HG02943 (cell line): ENCODE measurements around the gene COL16A1.

ENCODE experiments used
- ATAC-seq: cut with Tn5 transposase; IDR thresholded peaks from one replicate; pipeline ENCODE4 v1.9.1; 2021; ENCODE audit warnings: mild to moderate bottlenecking, low read depth, moderate library complexity; ENCODE audit not compliant: unreplicated experiment

The COL16A1 gene

DNA sequence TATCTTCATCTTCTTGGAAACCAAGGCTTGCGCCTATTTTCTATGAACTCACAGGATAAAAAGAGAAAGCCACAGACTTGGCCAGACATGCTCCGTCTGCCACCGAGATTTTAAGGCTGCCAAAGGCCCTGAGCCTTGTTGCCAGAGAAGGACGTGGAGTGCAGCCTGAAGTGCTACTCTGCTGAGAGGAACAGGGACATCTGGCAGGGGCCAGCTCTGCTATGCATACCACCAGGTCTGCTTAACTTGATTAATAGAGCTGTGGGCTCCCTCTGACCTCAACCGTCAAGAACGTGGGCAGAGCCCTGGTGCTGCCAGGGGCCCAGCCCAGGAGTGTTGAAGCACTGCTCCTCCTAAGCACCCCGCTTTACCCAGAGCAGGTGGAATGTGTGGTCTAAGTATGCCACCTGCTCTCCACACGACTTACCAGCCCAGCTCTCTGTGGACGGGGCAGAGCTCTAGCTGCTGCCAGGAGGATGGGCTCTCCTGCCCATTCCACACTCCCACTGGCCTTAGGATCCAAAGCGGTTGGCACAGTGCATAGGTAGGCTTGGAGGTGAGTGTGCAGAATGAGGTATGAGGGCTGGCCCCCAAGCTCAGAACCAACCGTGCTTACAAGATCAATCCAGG is 75.8 kb downstream of the COL16A1 start:
- ATAC-seq, result no peak

DNA sequence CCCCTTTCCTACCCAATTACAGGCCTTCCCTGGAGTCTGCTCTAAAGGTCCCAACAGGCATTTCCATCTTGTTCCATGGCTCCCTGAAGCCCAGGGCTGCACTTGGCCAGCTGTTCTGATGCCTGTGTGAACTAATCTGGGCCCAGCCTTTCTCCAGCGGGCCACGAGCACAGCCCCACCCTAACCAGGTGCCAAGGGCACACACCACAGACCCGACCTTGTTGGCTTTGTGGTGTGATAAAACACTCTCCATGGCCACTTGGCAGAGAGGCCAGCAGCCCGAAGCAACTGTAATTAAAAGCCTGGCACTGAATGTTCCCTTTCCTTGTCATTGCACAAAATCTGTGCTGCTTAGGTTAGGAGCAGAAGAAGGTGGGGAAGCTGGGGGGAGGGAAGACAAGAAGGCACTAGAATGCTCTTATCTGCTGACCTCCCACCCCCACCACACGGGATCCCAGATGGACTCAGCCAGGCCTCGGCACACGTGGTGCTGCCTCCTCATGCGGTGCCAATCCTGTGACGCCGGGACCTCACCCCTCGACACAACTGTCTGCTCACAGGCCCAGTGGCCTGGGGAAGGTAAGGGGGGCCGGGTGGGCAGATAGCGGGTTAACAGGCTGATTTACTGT is 76.4 kb downstream of the COL16A1 start:
- ATAC-seq, result no peak

DNA sequence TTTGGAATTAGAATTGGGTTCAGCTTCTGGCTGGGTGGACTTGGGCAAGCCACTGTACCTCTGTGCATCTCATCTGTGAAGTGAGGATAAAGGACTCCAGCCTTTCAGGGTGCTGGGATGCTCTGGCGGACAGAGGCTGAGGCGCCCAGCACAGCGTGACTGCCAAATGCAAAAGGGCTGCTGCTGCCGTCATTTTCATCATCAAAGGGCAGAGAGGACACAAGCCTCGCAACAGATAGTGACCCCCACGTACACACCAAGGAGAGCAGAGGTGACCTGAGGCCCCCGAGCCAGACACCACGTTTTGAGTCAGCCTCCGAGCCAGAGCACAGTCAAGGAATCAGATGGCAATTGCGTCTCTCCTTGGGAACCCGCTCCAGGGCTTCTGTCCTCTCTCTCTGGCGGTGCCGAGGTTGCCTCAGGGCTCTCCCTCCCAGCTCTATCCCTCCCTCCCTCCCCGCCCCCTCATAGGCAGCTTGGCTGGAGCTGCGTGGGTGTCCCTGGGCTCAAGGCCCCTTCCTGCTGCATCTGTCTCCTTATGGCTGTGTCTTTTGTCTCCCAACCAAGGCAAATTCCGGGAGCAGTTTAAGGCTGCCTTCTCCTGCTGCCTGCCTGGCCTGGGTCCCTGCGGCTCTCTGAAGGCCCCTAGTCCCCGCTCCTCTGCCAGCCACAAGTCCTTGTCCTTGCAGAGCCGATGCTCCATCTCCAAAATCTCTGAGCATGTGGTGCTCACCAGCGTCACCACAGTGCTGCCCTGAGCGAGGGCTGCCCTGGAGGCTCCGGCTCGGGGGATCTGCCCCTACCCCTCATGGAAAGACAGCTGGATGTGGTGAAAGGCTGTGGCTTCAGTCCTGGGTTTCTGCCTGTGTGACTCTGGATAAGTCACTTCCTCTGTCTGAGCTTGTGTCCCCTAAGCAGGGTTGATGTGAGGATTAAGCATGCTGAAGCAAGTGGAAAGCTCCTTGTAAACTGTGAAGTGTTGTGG is 77.3 kb downstream of the COL16A1 start:
- ATAC-seq, result no peak

- no peak for ATAC-seq
Observed at GRCh38 chr1:31625561-31626222, 78.1 kb downstream of the COL16A1 start.

DNA sequence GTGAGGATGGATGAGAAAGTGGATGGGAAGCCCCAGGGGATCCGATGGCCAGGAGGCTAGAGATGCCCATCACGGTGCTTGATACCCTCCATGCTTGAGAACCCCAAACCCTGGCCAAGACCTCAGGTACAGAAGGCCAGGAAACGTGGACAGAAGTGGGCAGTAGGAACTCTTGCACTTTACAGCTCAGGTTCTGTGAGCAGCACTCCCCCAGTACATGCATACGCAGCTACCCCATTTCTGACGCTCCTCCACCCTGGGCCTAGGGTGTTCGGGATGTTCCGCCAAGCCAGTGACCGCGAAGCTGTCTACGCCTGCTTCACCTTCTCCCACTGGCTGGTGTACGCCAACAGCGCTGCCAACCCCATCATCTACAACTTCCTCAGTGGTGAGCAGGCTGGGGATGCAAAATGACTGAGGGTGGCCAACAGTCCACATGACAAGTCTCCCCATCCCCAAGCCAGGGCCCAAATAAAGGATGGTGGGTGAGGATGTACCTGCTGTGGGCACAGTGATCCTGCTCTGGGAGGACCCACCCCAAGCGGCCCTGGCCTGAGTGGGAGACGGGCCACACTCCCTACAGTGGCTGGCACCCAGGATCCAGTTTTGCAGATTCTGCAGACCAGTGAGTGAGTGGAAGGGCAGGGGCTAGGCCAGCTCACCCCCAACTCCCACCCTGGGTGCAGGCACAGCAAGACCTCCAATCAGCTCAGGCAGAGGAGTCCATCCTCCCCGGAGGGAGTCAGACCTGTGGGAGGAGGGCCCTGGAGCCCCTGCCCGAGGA is 78.9 kb downstream of the COL16A1 start:
- ATAC-seq, result no peak

DNA sequence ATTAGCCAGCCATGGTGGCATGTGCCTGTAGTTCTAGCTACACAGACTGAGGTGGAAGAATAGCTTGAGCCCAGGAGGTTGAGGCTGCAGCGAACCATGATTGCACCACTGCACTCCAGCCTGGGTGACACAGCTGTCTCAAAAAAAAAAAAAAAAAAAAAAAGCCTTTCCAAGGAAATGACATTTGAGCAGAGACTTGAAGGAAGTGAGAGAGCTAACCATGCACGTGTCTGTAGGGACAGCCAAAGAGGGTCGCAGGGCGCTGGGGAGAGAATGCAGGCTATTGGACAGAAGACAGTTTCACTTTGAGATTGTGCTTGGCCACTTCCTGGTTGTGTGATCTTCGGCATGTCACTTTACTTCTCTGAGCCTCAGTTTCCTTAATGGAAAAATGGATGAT is 79.5 kb downstream of the COL16A1 start:
- no peak for ATAC-seq

DNA sequence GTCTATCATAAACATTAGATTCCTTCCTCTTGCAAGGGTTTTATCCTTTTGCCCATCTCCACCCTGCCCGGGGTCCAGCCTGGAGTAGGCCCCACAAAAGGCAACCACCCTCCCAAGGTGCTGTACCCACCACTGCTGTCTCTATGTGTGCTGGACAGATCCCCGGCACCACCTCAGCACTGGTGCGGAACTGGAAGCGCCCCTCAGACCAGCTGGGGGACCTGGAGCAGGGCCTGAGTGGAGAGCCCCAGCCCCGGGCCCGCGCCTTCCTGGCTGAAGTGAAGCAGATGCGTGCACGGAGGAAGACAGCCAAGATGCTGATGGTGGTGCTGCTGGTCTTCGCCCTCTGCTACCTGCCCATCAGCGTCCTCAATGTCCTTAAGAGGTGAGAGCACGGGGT is 80.5 kb downstream of the COL16A1 start:
- ATAC-seq, result no peak

DNA sequence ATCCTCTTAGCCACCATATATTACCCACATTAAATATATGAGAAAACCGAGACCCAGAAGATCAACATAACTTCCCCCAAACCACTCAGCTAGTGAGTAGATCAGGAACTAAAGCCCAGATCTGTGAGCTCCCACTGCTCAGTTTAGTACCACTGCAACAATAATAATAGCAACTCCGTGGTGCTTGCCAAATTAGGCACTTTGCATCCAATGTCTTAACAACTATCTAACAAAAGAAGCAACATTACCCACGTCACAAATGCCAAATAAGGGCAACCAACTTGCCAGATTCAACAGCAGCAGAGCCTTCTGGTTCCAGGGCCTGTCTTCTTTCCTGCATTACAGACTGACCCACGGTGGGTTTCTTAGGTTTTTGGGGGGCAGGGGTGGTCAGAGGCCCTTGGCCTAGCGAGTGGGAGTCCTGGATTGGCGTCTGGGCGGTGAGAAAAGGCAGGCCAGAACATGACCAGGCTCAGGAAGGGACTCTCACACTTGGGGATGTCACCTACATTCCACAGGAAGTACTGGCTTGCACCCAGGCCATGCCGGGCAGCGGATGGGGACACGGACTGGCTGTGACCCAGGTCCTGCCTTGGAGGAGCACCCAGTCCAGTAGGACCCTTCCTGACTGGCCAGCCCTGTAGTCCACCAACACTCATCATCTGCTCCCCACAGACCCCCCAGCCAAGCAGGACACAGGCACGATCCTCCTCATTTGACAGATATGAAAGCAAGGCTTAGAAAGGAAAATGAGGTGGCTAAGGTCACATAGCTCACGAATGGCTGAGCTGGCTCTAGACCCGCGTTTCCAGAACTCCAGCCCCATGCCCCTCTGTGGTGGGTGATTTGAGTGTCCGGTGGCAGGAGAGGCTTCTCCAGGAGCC is 81.7 kb downstream of the COL16A1 start:
- no peak for ATAC-seq

- no peak for ATAC-seq
Observed at GRCh38 chr1:31621498-31621820, 82.4 kb downstream of the COL16A1 start.

DNA sequence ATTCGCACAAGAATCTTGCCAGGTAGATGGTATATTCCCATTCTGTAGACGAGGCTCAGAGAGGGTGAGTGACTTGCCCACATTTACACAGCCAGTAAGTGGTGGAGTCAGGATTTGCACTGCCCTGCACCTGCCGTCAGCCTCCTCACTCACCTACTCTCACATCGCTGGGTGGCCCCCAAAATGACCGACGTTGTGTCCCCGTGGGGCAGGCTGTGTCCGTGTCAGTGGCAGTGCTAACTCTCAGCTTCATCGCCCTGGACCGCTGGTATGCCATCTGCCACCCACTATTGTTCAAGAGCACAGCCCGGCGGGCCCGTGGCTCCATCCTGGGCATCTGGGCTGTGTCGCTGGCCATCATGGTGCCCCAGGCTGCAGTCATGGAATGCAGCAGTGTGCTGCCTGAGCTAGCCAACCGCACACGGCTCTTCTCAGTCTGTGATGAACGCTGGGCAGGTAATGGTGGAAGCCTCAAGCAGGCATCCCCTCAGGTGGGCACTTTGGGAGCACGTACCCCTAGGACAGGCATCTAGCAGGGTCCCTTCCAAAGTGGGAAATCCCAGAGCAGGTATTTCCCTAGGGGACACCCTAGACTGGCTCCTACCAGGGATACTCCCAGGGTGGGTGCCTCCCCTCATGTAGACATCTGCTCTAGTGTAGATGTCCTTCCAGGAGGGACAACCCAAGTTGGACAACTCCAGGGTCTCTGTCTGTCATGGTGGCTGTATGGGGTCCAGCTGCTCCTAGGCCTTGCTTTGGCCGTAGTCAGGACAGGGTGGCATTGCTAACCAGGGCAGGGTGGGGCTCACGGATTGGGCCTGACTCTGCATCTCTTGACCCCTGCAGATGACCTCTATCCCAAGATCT is 83.0 kb downstream of the COL16A1 start:
- ATAC-seq, result no peak

DNA sequence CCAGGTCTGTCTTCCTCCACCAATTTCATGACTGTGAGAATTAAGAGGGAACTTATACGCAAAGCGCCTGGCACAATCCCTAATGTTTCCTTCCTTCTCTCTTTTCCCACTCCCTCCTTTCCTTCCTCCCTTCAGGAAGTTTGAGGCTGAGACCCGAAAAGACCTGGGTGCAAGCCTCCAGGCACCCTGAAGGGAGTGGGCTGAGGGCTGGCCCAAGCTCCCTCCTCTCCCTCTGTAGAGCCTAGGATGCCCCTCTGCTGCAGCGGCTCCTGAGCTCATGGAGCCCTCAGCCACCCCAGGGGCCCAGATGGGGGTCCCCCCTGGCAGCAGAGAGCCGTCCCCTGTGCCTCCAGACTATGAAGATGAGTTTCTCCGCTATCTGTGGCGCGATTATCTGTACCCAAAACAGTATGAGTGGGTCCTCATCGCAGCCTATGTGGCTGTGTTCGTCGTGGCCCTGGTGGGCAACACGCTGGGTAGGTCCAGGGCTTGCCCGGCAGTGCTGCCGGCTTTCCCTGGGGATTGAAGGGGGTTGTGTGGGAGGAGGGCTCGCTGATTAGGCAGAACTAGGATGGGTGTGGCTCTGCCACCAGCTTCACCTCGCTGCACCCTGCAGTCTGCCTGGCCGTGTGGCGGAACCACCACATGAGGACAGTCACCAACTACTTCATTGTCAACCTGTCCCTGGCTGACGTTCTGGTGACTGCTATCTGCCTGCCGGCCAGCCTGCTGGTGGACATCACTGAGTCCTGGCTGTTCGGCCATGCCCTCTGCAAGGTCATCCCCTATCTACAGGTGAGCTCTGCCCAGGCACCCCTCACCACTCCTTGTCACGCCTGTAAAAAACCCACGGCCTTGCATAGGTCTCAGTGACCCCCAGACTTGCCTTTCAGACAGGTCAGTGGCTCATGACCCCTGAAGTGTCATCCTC is 84.6 kb downstream of the COL16A1 start:
- ATAC-seq, result no peak

DNA sequence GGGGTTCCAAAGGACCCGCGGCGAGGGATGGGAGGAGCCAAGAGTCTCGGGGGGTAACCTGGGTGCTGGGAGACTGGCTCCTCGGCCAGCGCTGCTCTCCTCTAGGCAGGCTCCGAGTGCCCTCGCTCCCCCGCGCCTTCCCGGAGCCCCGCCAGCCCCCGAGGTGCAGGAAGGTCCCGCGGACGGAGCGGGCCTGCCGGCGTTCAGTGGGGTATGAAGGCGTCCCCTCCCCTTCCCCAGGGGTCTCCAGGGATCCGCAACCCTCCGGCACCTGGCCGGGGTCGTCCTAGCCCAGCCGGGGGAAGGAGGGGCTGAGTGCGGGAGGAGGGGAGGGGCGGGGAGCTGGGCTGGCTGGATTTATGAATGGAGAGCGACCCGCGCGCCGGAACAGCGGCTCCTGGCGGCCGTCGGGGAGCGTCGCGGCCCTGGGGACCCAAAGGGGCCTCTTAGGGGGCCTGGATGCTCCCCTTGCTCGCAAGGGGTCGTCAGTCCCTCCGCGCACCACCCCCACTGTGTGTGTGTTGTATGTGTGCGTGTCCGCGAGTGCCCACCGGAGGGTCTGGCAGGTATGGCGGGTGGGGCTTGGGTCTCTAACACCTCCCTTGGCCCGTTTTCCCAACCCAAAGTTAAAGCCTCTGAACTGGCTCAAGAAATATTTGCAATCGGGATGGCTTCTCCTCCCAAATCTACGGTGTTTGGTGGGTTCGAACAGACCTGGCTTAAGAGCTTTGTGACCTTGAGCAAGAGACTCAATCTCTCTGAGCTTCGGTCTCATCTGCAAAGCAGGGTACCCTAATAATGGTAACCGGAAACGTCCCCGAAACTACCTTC is 85.7 kb downstream of the COL16A1 start:
- ATAC-seq, result no peak

GRCh38 chr1:31617218-31617915 is 86.5 kb downstream of the COL16A1 start, which contains the start of gene HCRTR1:
TSS of gene HCRTR1 (plus strand) at chr1:31617689. CDS start at chr1:31619193, 1,504 bp downstream.
- no peak for ATAC-seq

- no peak for ATAC-seq
Observed at GRCh38 chr1:31615939-31616338, 87.9 kb downstream of the COL16A1 start.

DNA sequence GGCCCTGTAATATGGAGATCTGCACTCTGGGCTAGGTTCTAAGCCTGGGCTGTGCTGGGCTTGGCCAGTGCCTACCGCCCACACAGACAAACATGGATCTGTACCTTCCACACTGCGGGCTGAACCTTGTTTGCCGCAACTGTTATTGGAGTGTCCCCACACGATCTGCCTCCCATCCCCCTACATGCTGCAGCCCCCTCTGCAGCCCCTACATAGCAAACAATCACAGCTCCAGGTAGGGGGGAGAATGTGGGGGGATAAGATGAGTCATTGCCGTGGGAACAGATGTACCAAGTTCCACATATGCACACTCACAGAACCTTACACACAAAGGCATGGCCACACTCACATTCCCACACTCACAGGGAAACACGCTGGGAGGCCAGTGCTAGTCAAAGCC is 88.4 kb downstream of the COL16A1 start:
- ATAC-seq, result no peak
